H1 (cell line): Measurements from ENCODE around the gene SPHK1. TPM values are rescaled to one million over a fixed set of nuclear protein-coding genes. Genes with fewer than 3 reads are reported as not detected.

Source experiments
- CTCF ChIA-PET: fragments of 300-600 bp; sonication (Branson Sonifier 250); formaldehyde crosslinking; loops from one replicate; lab custom pipeline; 2021; ENCODE audit not compliant: partially characterized antibody; lab: Charles Lee
- POLR2A ChIA-PET: fragments of 300-600 bp; sonication (Branson Sonifier 250); formaldehyde crosslinking; loops from one replicate; lab custom pipeline; 2021; ENCODE audit warnings: inconsistent platforms; ENCODE audit not compliant: partially characterized antibody; lab: Charles Lee
- DNase-seq, 2 experiments: peaks; one replicate each; pipeline versions ENCODE4 v3.0.0 to v3.0.0-alpha.2; 2010 to 2022; ENCODE audit warnings: low spot score in 2 of 2, low read depth in 1 of 2, mixed read lengths in 1 of 2
- FAIRE-seq: peaks from 2 replicates; lab custom pipeline; 2011; peaks lifted over from hg19 to GRCh38; lab: Jason Lieb, UNC
- H2AFZ ChIP-seq: 2 replicates; pipeline ENCODE4 v1.8.1; 2012; ENCODE audit warnings: low read length, inconsistent platforms
- H2AK5ac ChIP-seq: 2 replicates; pipeline ENCODE4 v1.6.1; 2013; ENCODE audit warnings: low read depth, low read length
- H2BK120ac ChIP-seq: replicated peaks from 2 replicates; pipeline ENCODE3; 2013; ENCODE audit warnings: low read depth, low read length, inconsistent platforms
- H2BK12ac ChIP-seq: 2 replicates; pipeline ENCODE4 v1.6.1; 2013; ENCODE audit warnings: low read depth, low read length
- H2BK15ac ChIP-seq: 2 replicates; pipeline ENCODE4 v1.6.1; 2013; ENCODE audit warnings: low read length
- H2BK20ac ChIP-seq: 2 replicates; pipeline ENCODE4 v1.6.1; 2013; ENCODE audit warnings: low read length
- H2BK5ac ChIP-seq: 2 replicates; pipeline ENCODE4 v1.6.1; 2013; ENCODE audit warnings: low read depth, low read length
- H3K14ac ChIP-seq: 2 replicates; pipeline ENCODE4 v1.6.1; 2013; ENCODE audit warnings: inconsistent platforms; ENCODE audit not compliant: insufficient read length
- H3K18ac ChIP-seq: 2 replicates; pipeline ENCODE4 v1.6.1; 2013; ENCODE audit warnings: low read length; ENCODE audit errors: extremely low read depth
- H3K23ac ChIP-seq: 2 replicates; pipeline ENCODE4 v1.6.1; 2013; ENCODE audit warnings: inconsistent platforms; ENCODE audit not compliant: insufficient read length
- H3K23me2 ChIP-seq: 2 replicates; pipeline ENCODE4 v1.6.1; 2013; ENCODE audit warnings: low read depth, low read length
- H3K27ac ChIP-seq: 2 replicates; pipeline ENCODE4 v1.6.1; 2011; ENCODE audit warnings: low read depth, low read length, inconsistent platforms
- H3K27me3 ChIP-seq, 4 experiments: replicated peaks in 1 of 4; 1 replicate in 1 of 4; 2 replicates in 3 of 4; pipeline versions ENCODE4 v1.6.1 to v1.8.1; 2011 to 2013; ENCODE audit warnings: low read length in 3 of 4, mild to moderate bottlenecking in 3 of 4, inconsistent platforms in 2 of 4, mixed read lengths in 2 of 4, moderate library complexity in 1 of 4; ENCODE audit not compliant: control insufficient read depth in 3 of 4, insufficient read depth in 3 of 4; ENCODE audit errors: extremely low read depth in 1 of 4
- H3K36me3 ChIP-seq, 4 experiments: 2 replicates each; pipeline versions ENCODE4 v1.6.1 to v1.8.1; 2011 to 2013; ENCODE audit warnings: mild to moderate bottlenecking in 4 of 4, low read length in 3 of 4, moderate library complexity in 2 of 4, control low read depth in 1 of 4, inconsistent platforms in 1 of 4; ENCODE audit not compliant: insufficient read depth in 4 of 4, control insufficient read depth in 2 of 4
- H3K4ac ChIP-seq: replicated peaks from 2 replicates; pipeline ENCODE3; 2013; ENCODE audit warnings: low read length, low read depth, mixed read lengths, inconsistent platforms; ENCODE audit not compliant: insufficient read length
- H3K4me1 ChIP-seq, 4 experiments: replicated peaks in 1 of 4; 1 replicate in 1 of 4; 2 replicates in 3 of 4; pipeline versions ENCODE4 v1.6.1 to v1.8.1; 2011 to 2013; ENCODE audit warnings: low read length in 3 of 4, inconsistent platforms in 2 of 4, mixed read lengths in 1 of 4; ENCODE audit not compliant: insufficient read depth in 4 of 4, control insufficient read depth in 3 of 4
- H3K4me2 ChIP-seq, 2 experiments: 2 replicates each; pipeline versions ENCODE4 v1.6.1 to v1.8.1; 2011 to 2013; ENCODE audit warnings: low read depth in 2 of 2, low read length in 2 of 2, control low read depth in 1 of 2, inconsistent platforms in 1 of 2, mild to moderate bottlenecking in 1 of 2; ENCODE audit not compliant: insufficient read depth in 1 of 2
- H3K4me3 ChIP-seq, 4 experiments: fragments of 200-600, 300-600 bp in 1 of 4; sonication (generic), shearing (Covaris generic), sonication (Bioruptor Twin) in 1 of 4; 2 replicates each; pipeline versions ENCODE4 v1.5.1 to v1.8.1; 2011 to 2016; ENCODE audit warnings: low read length in 4 of 4, low read depth in 3 of 4, control low read depth in 2 of 4, inconsistent platforms in 2 of 4, mild to moderate bottlenecking in 2 of 4, mixed read lengths in 1 of 4, moderate library complexity in 1 of 4; ENCODE audit not compliant: insufficient read depth in 2 of 4; ENCODE audit errors: extremely low read depth in 1 of 4
- H3K56ac ChIP-seq: replicated peaks from 2 replicates; pipeline ENCODE3; 2013; ENCODE audit warnings: low read depth, mild to moderate bottlenecking, mixed read lengths, low read length, inconsistent platforms; ENCODE audit not compliant: insufficient read length
- H3K79me1 ChIP-seq: 2 replicates; pipeline ENCODE4 v1.6.1; 2013; ENCODE audit warnings: low read depth, low read length, control low read depth
- H3K79me2 ChIP-seq, 2 experiments: 2 replicates each; pipeline versions ENCODE4 v1.6.1 to v1.8.1; 2012 to 2013; ENCODE audit warnings: low read length in 2 of 2, mild to moderate bottlenecking in 2 of 2, inconsistent platforms in 1 of 2; ENCODE audit not compliant: insufficient read depth in 2 of 2, control insufficient read depth in 1 of 2
- H3K9ac ChIP-seq, 4 experiments: replicated peaks in 1 of 4; 1 replicate in 1 of 4; 2 replicates in 3 of 4; pipeline versions ENCODE4 v1.6.1 to v1.8.1; 2011 to 2013; ENCODE audit warnings: low read depth in 3 of 4, low read length in 3 of 4, control low read depth in 2 of 4, mild to moderate bottlenecking in 2 of 4, moderate library complexity in 2 of 4, inconsistent platforms in 1 of 4; ENCODE audit errors: extremely low read depth in 1 of 4
- H3K9me3 ChIP-seq, 2 experiments: 2 replicates each; pipeline versions ENCODE4 v1.6.1 to v1.8.1; 2012 to 2013; ENCODE audit warnings: mild to moderate bottlenecking in 2 of 2, moderate library complexity in 2 of 2, control low read depth in 1 of 2, inconsistent platforms in 1 of 2, low read depth in 1 of 2, low read length in 1 of 2, mixed read lengths in 1 of 2; ENCODE audit not compliant: insufficient read depth in 2 of 2
- H4K20me1 ChIP-seq, 2 experiments: replicated peaks in 1 of 2; 2 replicates each; pipeline versions ENCODE3 to v1.8.1; 2011 to 2013; ENCODE audit warnings: inconsistent platforms in 2 of 2, low read length in 2 of 2, mild to moderate bottlenecking in 1 of 2; ENCODE audit not compliant: insufficient read depth in 2 of 2, control insufficient read depth in 1 of 2
- H4K5ac ChIP-seq: 2 replicates; pipeline ENCODE4 v1.6.1; 2013; ENCODE audit warnings: low read length, low read depth, mixed read lengths, inconsistent platforms; ENCODE audit not compliant: insufficient read length
- H4K8ac ChIP-seq: 2 replicates; pipeline ENCODE4 v1.8.0; 2013; ENCODE audit warnings: mild to moderate bottlenecking, moderate library complexity, low read length, inconsistent platforms; ENCODE audit not compliant: insufficient read depth; ENCODE audit errors: extremely low read depth
- H4K91ac ChIP-seq: replicated peaks from 2 replicates; pipeline ENCODE3; 2013; ENCODE audit warnings: low read length, mixed read lengths, inconsistent platforms; ENCODE audit not compliant: insufficient read length
- WGBS, 2 experiments: shearing (Covaris generic) in 1 of 2; methylation state at CpG; one replicate each; pipeline versions ENCODE4 v1.1.6 to v1.1.7; 2013 to 2015; ENCODE audit warnings: low lambda C conversion rate in 2 of 2, mixed read lengths in 2 of 2, inconsistent platforms in 1 of 2, low coverage in 1 of 2, missing lambda C conversion rate in 1 of 2; ENCODE audit not compliant: insufficient replicate concordance in 2 of 2, insufficient coverage in 1 of 2, insufficient read length in 1 of 2; ENCODE audit errors: extremely low coverage in 1 of 2, missing lambda C conversion rate in 1 of 2; 5-methylcytosine and 5-hydroxymethylcytosine counted together
- polyA plus RNA-seq, 7 experiments: library from polyadenylated mRNA; depleted of rRNA in 3 of 7; stranded (reverse) in 5 of 7; unstranded in 2 of 7; fragments of >200 nt in 5 of 7; fragments of 200-250 nt in 2 of 7; gene quantifications; 1 replicate in 5 of 7; 2 replicates in 1 of 7; 4 replicates in 1 of 7; pipeline versions ENCODE4 v1.2.1 to v1.2.3, GENCODE V29; 2011 to 2013; ENCODE audit warnings: missing spikeins in 2 of 7, mixed read lengths in 2 of 7
- total RNA-seq: library from RNA; stranded (reverse); fragmentation: NEBNext Ultra II Directional; extraction: Animal tissue kit (Norgen Biotek cat#: 25700); gene quantifications from 2 replicates; pipeline ENCODE4 v1.2.1, GENCODE V29; 2021

Gene SPHK1
- total and polyA plus RNA-seq, 2 of the 8 experiments (the other 6 are each of a cell fraction or from before 2014, with no cell fraction given), result 2.4 TPM

GRCh38 chr17:76407509-76407908, 23.1 kb downstream of the SPHK1 start:
- Histone ChIP-seq H3K9ac (no peak overlapping the region), H2AK5ac (no peak overlapping the region), H3K4me1 (no peaks in the 10 kb centered on the region; a peak in 2 of 7 replicates), H3K79me2 (peaks cover 4 to 32% of the 10 kb centered on the region in 2 experiments), H3K27ac (no peak overlapping the region), H2AFZ (no peak overlapping the region), H3K14ac (no peak overlapping the region), H3K9me3 (no peaks in the 10 kb centered on the region), H3K27me3 (no peaks in the 10 kb centered on the region), H3K79me1 (peaks cover 19% of the 10 kb centered on the region), H3K23me2 (no peaks in the 10 kb centered on the region), H3K4me2 (no peak overlapping the region), H4K91ac (no peak overlapping the region), H3K4ac (no peak overlapping the region), H3K23ac (no peak overlapping the region), H2BK20ac (no peak overlapping the region), H4K5ac (no peak overlapping the region), H2BK5ac (no peak overlapping the region), H2BK12ac (no peak overlapping the region), H3K36me3 (peaks cover 5 to 20% (median 18%) of the 10 kb centered on the region in 4 experiments; a peak in 7 of 8 replicates), H4K8ac (no peak overlapping the region), H3K4me3 (no peak overlapping the region), H2BK120ac (no peak overlapping the region), H2BK15ac (no peak overlapping the region), H4K20me1 (peaks cover 6 to 30% of the 10 kb centered on the region in 2 experiments), H3K18ac (no peak overlapping the region), H3K56ac (no peak overlapping the region)
- DNase-seq (no peak), FAIRE-seq (no peak)
- POLR2A ChIA-PET, result interaction anchor here (1.3 kb wide), 1 partner anchor 86 kb away, joined by 3 read pairs; no protein-coding TSS in a partner anchor
- WGBS, 2 experiments, result 81% methylated on average over 4 of the region's 4 CpGs; no CpG with 5 or more reads in 1 of the 2 experiments
- CTCF ChIA-PET, result interaction anchor here (0.6 to 14.5 kb wide), 24 partner anchors 9 to 273 kb away, joined by 3 to 197 read pairs (median 4); partner anchors contain the start of genes AANAT and UBE2O
